ENCODE data around the gene SHROOM2.

Gene SHROOM2

GRCh38 chrX:9794495-9794894 is 8.3 kb downstream of the SHROOM2 start:
- TF ChIP-seq NFRKB (IDR thresholded peaks at IDR 0.05) (no peak), CTBP1 (IDR thresholded peaks at IDR 0.05; ENCODE audit: borderline replicate concordance) (no peak), FOXM1 (IDR thresholded peaks at IDR 0.05; ENCODE audit: borderline replicate concordance) (no peak), LEF1 (IDR thresholded peaks at IDR 0.05; ENCODE audit: borderline replicate concordance) (no peak), SP1 (IDR thresholded peaks at IDR 0.05) (no peak), SUZ12 (IDR thresholded peaks at IDR 0.05) (no peak), BHLHE40 (IDR thresholded peaks at IDR 0.05; ENCODE audit: borderline replicate concordance) (no peak), ARNT (IDR thresholded peaks at IDR 0.05) (no peak), FOXA1 (IDR thresholded peaks at IDR 0.05) (no peak), PKNOX1 (IDR thresholded peaks at IDR 0.05) (no peak), HDGF (IDR thresholded peaks at IDR 0.05; ENCODE audit: borderline replicate concordance) (no peak), L3MBTL2 (conservative IDR thresholded peaks at IDR 0.05) (no peak), ZNF384 (IDR thresholded peaks at IDR 0.05) (no peak)

GRCh38 chrX:9797384-9798360 is 11.4 kb downstream of the SHROOM2 start:
- ChIA-PET POLR2A (no interaction called here), CTCF (no interaction called here)
- DNase-seq (ENCODE audit: extremely low spot score) = no peak
- no peak for TF ChIP-seq SUZ12 (IDR thresholded peaks at IDR 0.05)
- TF ChIP-seq FOXM1 (IDR thresholded peaks at IDR 0.05; ENCODE audit: borderline replicate concordance) = no peak
- no peak for TF ChIP-seq ELF4 (IDR thresholded peaks at IDR 0.05)
- no peak for TF ChIP-seq NFRKB (IDR thresholded peaks at IDR 0.05)
- no peak for TF ChIP-seq ARNT (IDR thresholded peaks at IDR 0.05)
- TF ChIP-seq ZNF384 (IDR thresholded peaks at IDR 0.05) = no peak
- no peak for TF ChIP-seq FOXA1 (IDR thresholded peaks at IDR 0.05)
- TF ChIP-seq SP1 (IDR thresholded peaks at IDR 0.05) = no peak

More at GRCh38 chrX:9794495-9794894, 8.3 kb downstream of the SHROOM2 start:
- DNase-seq (ENCODE audit: extremely low spot score) = no peak
- CTCF ChIA-PET = no interaction called here
- POLR2A ChIA-PET = no interaction called here

- no peak for TF ChIP-seq L3MBTL2 (conservative IDR thresholded peaks at IDR 0.05)
- no peak for TF ChIP-seq HDGF (IDR thresholded peaks at IDR 0.05; ENCODE audit: borderline replicate concordance)
- TF ChIP-seq FOXA1 (IDR thresholded peaks at IDR 0.05) = no peak
- no peak for TF ChIP-seq CTBP1 (IDR thresholded peaks at IDR 0.05; ENCODE audit: borderline replicate concordance)
- POLR2A ChIA-PET = no interaction called here
- CTCF ChIA-PET = no interaction called here
- DNase-seq (ENCODE audit: extremely low spot score) = no peak
Observed at GRCh38 chrX:9802737-9803136, 16.5 kb downstream of the SHROOM2 start.

GRCh38 chrX:9804444-9804843 is 18.2 kb downstream of the SHROOM2 start:
- POLR2A ChIA-PET = no interaction called here
- CTCF ChIA-PET = no interaction called here
- TF ChIP-seq ELF4 (IDR thresholded peaks at IDR 0.05) (no peak), PKNOX1 (IDR thresholded peaks at IDR 0.05) (no peak), CTBP1 (IDR thresholded peaks at IDR 0.05; ENCODE audit: borderline replicate concordance) (no peak), NFRKB (IDR thresholded peaks at IDR 0.05) (no peak), FOXA1 (IDR thresholded peaks at IDR 0.05) (no peak), TARDBP (IDR thresholded peaks at IDR 0.05) (no peak), FOXK2 (IDR thresholded peaks at IDR 0.05) (no peak), L3MBTL2 (conservative IDR thresholded peaks at IDR 0.05) (no peak), LEF1 (IDR thresholded peaks at IDR 0.05; ENCODE audit: borderline replicate concordance) (no peak)
- DNase-seq (ENCODE audit: extremely low spot score) = no peak

GRCh38 chrX:9805956-9806355 is 19.7 kb downstream of the SHROOM2 start:
- ChIA-PET CTCF (no interaction called here), POLR2A (no interaction called here)
- DNase-seq (ENCODE audit: extremely low spot score) = no peak

More at GRCh38 chrX:9805956-9806355, 19.7 kb downstream of the SHROOM2 start:
- TF ChIP-seq BHLHE40 (IDR thresholded peaks at IDR 0.05; ENCODE audit: borderline replicate concordance) (no peak), FOXK2 (IDR thresholded peaks at IDR 0.05) (no peak), ZNF384 (IDR thresholded peaks at IDR 0.05) (no peak), SP1 (IDR thresholded peaks at IDR 0.05) (no peak), L3MBTL2 (conservative IDR thresholded peaks at IDR 0.05) (no peak), ARNT (IDR thresholded peaks at IDR 0.05) (no peak), LEF1 (IDR thresholded peaks at IDR 0.05; ENCODE audit: borderline replicate concordance) (no peak), HDGF (IDR thresholded peaks at IDR 0.05; ENCODE audit: borderline replicate concordance) (no peak), PKNOX1 (IDR thresholded peaks at IDR 0.05) (no peak), SUZ12 (IDR thresholded peaks at IDR 0.05) (no peak), FOXM1 (IDR thresholded peaks at IDR 0.05; ENCODE audit: borderline replicate concordance) (no peak), ELF4 (IDR thresholded peaks at IDR 0.05) (no peak), TARDBP (IDR thresholded peaks at IDR 0.05) (no peak), NFRKB (IDR thresholded peaks at IDR 0.05) (no peak), FOXA1 (IDR thresholded peaks at IDR 0.05) (no peak), CTBP1 (IDR thresholded peaks at IDR 0.05; ENCODE audit: borderline replicate concordance) (no peak)
